ENCODE data around the gene HCFC2. TPM values are rescaled to one million over a fixed set of nuclear protein-coding genes. Genes with fewer than 3 reads are reported as not detected.

HCFC2 gene
- total and polyA plus RNA-seq, 2 of the 8 experiments (the other 6 are each of a cell fraction or from before 2014, with no cell fraction given), result 0.62 to 1.8 TPM

DNA sequence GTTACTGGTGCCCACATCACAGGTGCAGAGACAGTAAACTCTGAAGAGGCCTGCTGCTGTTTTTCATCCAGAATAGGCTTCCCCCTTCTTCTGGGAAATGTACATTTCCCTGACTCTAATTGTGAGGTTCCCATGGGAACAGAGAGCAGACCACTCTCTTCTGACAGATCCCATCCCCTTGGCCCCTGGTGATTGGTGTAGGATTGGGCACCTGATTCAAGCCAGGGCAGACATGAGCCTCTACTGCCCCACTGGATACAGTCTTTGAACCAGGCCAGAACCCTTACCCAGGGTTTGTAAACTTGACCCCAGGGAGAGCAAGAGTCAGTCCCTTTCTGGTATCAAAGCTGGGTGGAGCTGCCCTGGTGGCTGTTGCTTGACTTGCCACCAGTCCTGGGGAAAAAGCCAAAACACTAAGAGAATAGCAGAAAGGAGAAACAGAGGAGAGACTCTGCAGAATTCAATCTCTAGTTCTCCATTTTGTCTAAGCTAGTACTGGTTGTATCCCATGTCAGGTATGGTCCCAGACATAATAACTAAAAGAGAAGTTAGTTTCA lies 88.4 kb downstream of the HCFC2 start:
- Histone ChIP-seq H2BK12ac (ENCODE audit: low read depth, low read length) (no peak overlapping the region), H4K91ac (replicated peaks; ENCODE audit: insufficient read length, low read length) (no peak overlapping the region), H2BK5ac (ENCODE audit: low read depth, low read length) (no peak overlapping the region), H4K20me1 (replicated peaks in 1 of 2; ENCODE audit: control insufficient read depth in 1 of 2, insufficient read depth in 2 of 2, low read length in 2 of 2) (no peaks in the 10 kb centered on the region), H3K79me1 (ENCODE audit: low read depth, low read length) (no peaks in the 10 kb centered on the region), H3K14ac (ENCODE audit: insufficient read length) (no peak overlapping the region), H3K23ac (ENCODE audit: insufficient read length) (no peak overlapping the region), H3K9me3 (ENCODE audit: insufficient read depth in 2 of 2, low read depth in 1 of 2, low read length in 1 of 2) (no peaks in the 10 kb centered on the region), H2AK5ac (ENCODE audit: low read depth, low read length) (no peak overlapping the region), H4K5ac (ENCODE audit: insufficient read length, low read depth, low read length) (no peak overlapping the region), H3K27me3 (replicated peaks in 1 of 4; ENCODE audit: control insufficient read depth in 3 of 4, extremely low read depth in 1 of 4, insufficient read depth in 3 of 4, low read length in 3 of 4) (no peaks in the 10 kb centered on the region), H3K4ac (replicated peaks; ENCODE audit: insufficient read length, low read depth, low read length) (no peak overlapping the region), H2BK120ac (replicated peaks; ENCODE audit: low read depth, low read length) (no peak overlapping the region), H2AFZ (ENCODE audit: low read length) (no peak overlapping the region), H3K18ac (ENCODE audit: extremely low read depth, low read length) (no peak overlapping the region), H3K4me3 (ENCODE audit: extremely low read depth in 1 of 4, insufficient read depth in 2 of 4, low read depth in 3 of 4, low read length in 4 of 4) (no peak overlapping the region), H4K8ac (ENCODE audit: extremely low read depth, insufficient read depth, low read length) (no peak overlapping the region), H2BK15ac (ENCODE audit: low read length) (no peak overlapping the region), H3K79me2 (ENCODE audit: control insufficient read depth in 1 of 2, insufficient read depth in 2 of 2, low read length in 2 of 2) (no peaks in the 10 kb centered on the region), H3K4me2 (ENCODE audit: insufficient read depth in 1 of 2, low read depth in 2 of 2, low read length in 2 of 2) (no peak overlapping the region), H3K9ac (replicated peaks in 1 of 4; ENCODE audit: extremely low read depth in 1 of 4, low read depth in 3 of 4, low read length in 3 of 4) (no peak overlapping the region), H3K23me2 (ENCODE audit: low read depth, low read length) (no peaks in the 10 kb centered on the region; the same call in 1 of the 2 replicates), H3K36me3 (ENCODE audit: control insufficient read depth in 2 of 4, insufficient read depth in 4 of 4, low read length in 3 of 4) (no peaks in the 10 kb centered on the region), H3K27ac (ENCODE audit: low read depth, low read length) (no peak overlapping the region), H3K56ac (replicated peaks; ENCODE audit: insufficient read length, low read depth, low read length) (no peak overlapping the region), H3K4me1 (replicated peaks in 1 of 4; ENCODE audit: control insufficient read depth in 3 of 4, insufficient read depth in 4 of 4, low read length in 3 of 4) (no peaks in the 10 kb centered on the region), H2BK20ac (ENCODE audit: low read length) (no peak overlapping the region)
- ChIA-PET POLR2A (ENCODE audit: partially characterized antibody) (interaction anchor here (1.0 to 1.5 kb wide), 2 partner anchors 14 to 15 kb away, joined by 4 to 5 read pairs; partner anchors contain the start of gene NFYB), CTCF (ENCODE audit: partially characterized antibody) (interaction anchor here (0.8 kb wide), 1 partner anchor 13 kb away, joined by 4 read pairs; no protein-coding TSS in a partner anchor)
- DNase-seq (ENCODE audit: low read depth in 1 of 2, low spot score in 2 of 2) (no peak), FAIRE-seq (no peak)
- TF ChIP-seq CEBPB (IDR thresholded peaks at IDR 0.05; ENCODE audit: low read depth, low read length), result no peak
- TF ChIP-seq TCF12 (IDR thresholded peaks at IDR 0.05; ENCODE audit: low read depth, low read length), result no peak
- TF ChIP-seq TAF1 (IDR thresholded peaks at IDR 0.05; ENCODE audit: low read depth, low read length), result no peak
- no peak for TF ChIP-seq KDM5A (IDR thresholded peaks at IDR 0.05; ENCODE audit: low read length)
- no peak for TF ChIP-seq TBP (IDR thresholded peaks at IDR 0.05; ENCODE audit: low read depth, low read length)
- TF ChIP-seq POLR2A (IDR thresholded peaks at IDR 0.05; ENCODE audit: control extremely low read depth in 1 of 2, low read depth in 2 of 2, low read length in 2 of 2), result no peak
- TF ChIP-seq NANOG (IDR thresholded peaks at IDR 0.05; ENCODE audit: insufficient read depth, low read depth, low read length, poor library complexity, severe bottlenecking), result no peak
- no peak for TF ChIP-seq EP300 (IDR thresholded peaks at IDR 0.05; ENCODE audit: borderline replicate concordance in 1 of 2, low read depth in 2 of 2, low read length in 2 of 2)
- no peak for TF ChIP-seq BRCA1 (IDR thresholded peaks at IDR 0.05; ENCODE audit: low read depth, low read length)
- no peak for TF ChIP-seq POU5F1 (IDR thresholded peaks at IDR 0.05; ENCODE audit: low read depth, low read length)
- TF ChIP-seq FOSL1 (IDR thresholded peaks at IDR 0.05; ENCODE audit: insufficient read depth, low read depth, low read length), result no peak
- no peak for TF ChIP-seq SP4 (IDR thresholded peaks at IDR 0.05; ENCODE audit: low read length)
- TF ChIP-seq GTF2F1 (IDR thresholded peaks at IDR 0.05; ENCODE audit: borderline replicate concordance, low read depth, low read length), result no peak
- TF ChIP-seq CTBP2 (IDR thresholded peaks at IDR 0.05; ENCODE audit: borderline replicate concordance, insufficient read depth, insufficient read length, low read length), result no peak
- no peak for TF ChIP-seq ASH2L (IDR thresholded peaks at IDR 0.05; ENCODE audit: low read length)
- TF ChIP-seq JUN (IDR thresholded peaks at IDR 0.05; ENCODE audit: low read depth, low read length), result no peak

Data from H1 (cell line).